ENCODE data around the gene MYL6B.
"Not testable (repeated sequence)": the region's sequence is repeated elsewhere in the genome, so short reads cannot be mapped to it uniquely, and the experiment has no call there.

Gene MYL6B

GRCh38 chr12:56152132-56152755, at the start of gene MYL6B:
TSS of gene MYL6B (plus strand) at chr12:56152587. CDS start at chr12:56153919, 1,332 bp downstream.
- no peak for FAIRE-seq

- FAIRE-seq, result no peak
Observed at GRCh38 chr12:56102683-56103065, 49.7 kb upstream of the MYL6B start.

GRCh38 chr12:56103066-56103711, 49.2 kb upstream of the MYL6B start:
- FAIRE-seq, result no peak

GRCh38 chr12:56103823-56104108, 48.6 kb upstream of the MYL6B start:
- no peak for FAIRE-seq

- FAIRE-seq, result no peak
Observed at GRCh38 chr12:56104109-56104814, 48.1 kb upstream of the MYL6B start, which contains the start of gene PA2G4. TSS of gene PA2G4 (plus strand) at chr12:56104559. CDS start at chr12:56104738, 179 bp downstream.

- no peak for FAIRE-seq
Observed at GRCh38 chr12:56104815-56105608, 47.4 kb upstream of the MYL6B start.

GRCh38 chr12:56105609-56105902, 46.8 kb upstream of the MYL6B start:
- no peak for FAIRE-seq

GRCh38 chr12:56107242-56107641, 45.1 kb upstream of the MYL6B start:
- no peak for FAIRE-seq

GRCh38 chr12:56110571-56110970, 41.8 kb upstream of the MYL6B start:
- FAIRE-seq, result no peak

GRCh38 chr12:56114084-56114483, 38.3 kb upstream of the MYL6B start:
- FAIRE-seq, result no peak

GRCh38 chr12:56115329-56115728, 37.1 kb upstream of the MYL6B start:
- no peak for FAIRE-seq

GRCh38 chr12:56116267-56117081, 35.9 kb upstream of the MYL6B start, which contains the start of gene RPL41:
TSS of gene RPL41 (plus strand) at chr12:56116633.
- FAIRE-seq, result no peak

- FAIRE-seq, result not testable (repeated sequence)
Observed at GRCh38 chr12:56117082-56117706, 35.2 kb upstream of the MYL6B start.

- FAIRE-seq, result peak; percentile 86
Observed at GRCh38 chr12:56117778-56118687, 34.4 kb upstream of the MYL6B start, which contains the start of gene ZC3H10. TSS of gene ZC3H10 (plus strand) at chr12:56118266. CDS start at chr12:56120563, 2,297 bp downstream.

GRCh38 chr12:56118688-56119357, 33.6 kb upstream of the MYL6B start:
- no peak for FAIRE-seq

GRCh38 chr12:56119361-56119796, 33.0 kb upstream of the MYL6B start:
- FAIRE-seq, result no peak

GRCh38 chr12:56120158-56120846, 32.1 kb upstream of the MYL6B start:
- FAIRE-seq, result no peak

GRCh38 chr12:56121204-56121870, 31.1 kb upstream of the MYL6B start:
- FAIRE-seq, result no peak

GRCh38 chr12:56122637-56123036, 29.8 kb upstream of the MYL6B start:
- peak; percentile 80 for FAIRE-seq

All from islet of Langerhans (tissue), 1 donor.